GM18498 (cell line): ENCODE measurements around the gene ATP8B4.
"Not testable (repeated sequence)": the region's sequence is repeated elsewhere in the genome, so short reads cannot be mapped to it uniquely, and the experiment has no call there.

Experiments
- ATAC-seq: cut with Tn5 transposase; IDR thresholded peaks from one replicate; pipeline ENCODE4 v1.9.1; 2021; ENCODE audit warnings: mild to moderate bottlenecking, moderate library complexity; ENCODE audit not compliant: unreplicated experiment

The ATP8B4 gene

GRCh38 chr15:49964551-49964950 is 154.5 kb downstream of the ATP8B4 start:
- ATAC-seq = no peak

GRCh38 chr15:49964061-49964460 is 155.0 kb downstream of the ATP8B4 start:
- ATAC-seq = no peak

- not testable (repeated sequence) for ATAC-seq
Observed at GRCh38 chr15:49963033-49963772, 155.8 kb downstream of the ATP8B4 start.

GRCh38 chr15:49962044-49962602 is 156.9 kb downstream of the ATP8B4 start:
- ATAC-seq = no peak

GRCh38 chr15:49953421-49953820 is 165.6 kb downstream of the ATP8B4 start:
- ATAC-seq = no peak

- no peak for ATAC-seq
Observed at GRCh38 chr15:49946681-49947080, 172.4 kb downstream of the ATP8B4 start.

GRCh38 chr15:49934487-49934886 is 184.5 kb downstream of the ATP8B4 start:
- no peak for ATAC-seq

GRCh38 chr15:49927189-49927861 is 191.7 kb downstream of the ATP8B4 start:
- no peak for ATAC-seq

- no peak for ATAC-seq
Observed at GRCh38 chr15:49926740-49927139, 192.3 kb downstream of the ATP8B4 start.

GRCh38 chr15:49923671-49924070 is 195.4 kb downstream of the ATP8B4 start:
- ATAC-seq = no peak

- no peak for ATAC-seq
Observed at GRCh38 chr15:49919034-49919433, 200.0 kb downstream of the ATP8B4 start.

GRCh38 chr15:49918121-49918520 is 200.9 kb downstream of the ATP8B4 start:
- ATAC-seq = no peak

GRCh38 chr15:49916998-49917397 is 202.0 kb downstream of the ATP8B4 start:
- no peak for ATAC-seq

- no peak for ATAC-seq
Observed at GRCh38 chr15:49915822-49916221, 203.2 kb downstream of the ATP8B4 start.

- no peak for ATAC-seq
Observed at GRCh38 chr15:49908933-49909295, 210.1 kb downstream of the ATP8B4 start.

- no peak for ATAC-seq
Observed at GRCh38 chr15:49908236-49908932, 210.6 kb downstream of the ATP8B4 start.

- no peak for ATAC-seq
Observed at GRCh38 chr15:49906966-49907365, 212.1 kb downstream of the ATP8B4 start.

GRCh38 chr15:49905221-49905620 is 213.8 kb downstream of the ATP8B4 start:
- ATAC-seq = no peak

GRCh38 chr15:49904296-49904695 is 214.7 kb downstream of the ATP8B4 start:
- ATAC-seq = no peak

- ATAC-seq = no peak
Observed at GRCh38 chr15:49902685-49903501, 216.1 kb downstream of the ATP8B4 start.
